C4-2B (cell line): ENCODE results near the gene MTERF2.

Experiments
- CTCF ChIP-seq: fragments of 450-650 bp; conservative IDR thresholded peaks from 2 replicates; pipeline ENCODE4 v1.5.1; 2017; ENCODE audit warnings: mild to moderate bottlenecking
- ZFX ChIP-seq: fragments of 450-650 bp; IDR thresholded peaks from 2 replicates; pipeline ENCODE4 v1.6.1; 2017

GRCh38 chr12:106986625-106987389, at the start of gene MTERF2:
- TF ChIP-seq CTCF (no peak), ZFX (peak; percentile 82)
